Pulmonary artery endothelial cell (primary cell): ENCODE data around the gene COL6A1. TPM values are rescaled to one million over a fixed set of nuclear protein-coding genes. Genes with fewer than 3 reads are reported as not detected.

Experiments used
- DNase-seq: peaks from one replicate; pipeline ENCODE4 v3.0.0-alpha.2; 2011; ENCODE audit warnings: low read depth, low spot score
- total RNA-seq: library from RNA; depleted of rRNA; stranded (reverse); fragments of >200 nt; gene quantifications from 2 replicates; pipeline ENCODE4 v1.2.3, GENCODE V29; 2014

COL6A1 gene, protein sequence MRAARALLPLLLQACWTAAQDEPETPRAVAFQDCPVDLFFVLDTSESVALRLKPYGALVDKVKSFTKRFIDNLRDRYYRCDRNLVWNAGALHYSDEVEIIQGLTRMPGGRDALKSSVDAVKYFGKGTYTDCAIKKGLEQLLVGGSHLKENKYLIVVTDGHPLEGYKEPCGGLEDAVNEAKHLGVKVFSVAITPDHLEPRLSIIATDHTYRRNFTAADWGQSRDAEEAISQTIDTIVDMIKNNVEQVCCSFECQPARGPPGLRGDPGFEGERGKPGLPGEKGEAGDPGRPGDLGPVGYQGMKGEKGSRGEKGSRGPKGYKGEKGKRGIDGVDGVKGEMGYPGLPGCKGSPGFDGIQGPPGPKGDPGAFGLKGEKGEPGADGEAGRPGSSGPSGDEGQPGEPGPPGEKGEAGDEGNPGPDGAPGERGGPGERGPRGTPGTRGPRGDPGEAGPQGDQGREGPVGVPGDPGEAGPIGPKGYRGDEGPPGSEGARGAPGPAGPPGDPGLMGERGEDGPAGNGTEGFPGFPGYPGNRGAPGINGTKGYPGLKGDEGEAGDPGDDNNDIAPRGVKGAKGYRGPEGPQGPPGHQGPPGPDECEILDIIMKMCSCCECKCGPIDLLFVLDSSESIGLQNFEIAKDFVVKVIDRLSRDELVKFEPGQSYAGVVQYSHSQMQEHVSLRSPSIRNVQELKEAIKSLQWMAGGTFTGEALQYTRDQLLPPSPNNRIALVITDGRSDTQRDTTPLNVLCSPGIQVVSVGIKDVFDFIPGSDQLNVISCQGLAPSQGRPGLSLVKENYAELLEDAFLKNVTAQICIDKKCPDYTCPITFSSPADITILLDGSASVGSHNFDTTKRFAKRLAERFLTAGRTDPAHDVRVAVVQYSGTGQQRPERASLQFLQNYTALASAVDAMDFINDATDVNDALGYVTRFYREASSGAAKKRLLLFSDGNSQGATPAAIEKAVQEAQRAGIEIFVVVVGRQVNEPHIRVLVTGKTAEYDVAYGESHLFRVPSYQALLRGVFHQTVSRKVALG
- total RNA-seq, result 15.8 and 18.7 TPM in 2 replicates

DNA sequence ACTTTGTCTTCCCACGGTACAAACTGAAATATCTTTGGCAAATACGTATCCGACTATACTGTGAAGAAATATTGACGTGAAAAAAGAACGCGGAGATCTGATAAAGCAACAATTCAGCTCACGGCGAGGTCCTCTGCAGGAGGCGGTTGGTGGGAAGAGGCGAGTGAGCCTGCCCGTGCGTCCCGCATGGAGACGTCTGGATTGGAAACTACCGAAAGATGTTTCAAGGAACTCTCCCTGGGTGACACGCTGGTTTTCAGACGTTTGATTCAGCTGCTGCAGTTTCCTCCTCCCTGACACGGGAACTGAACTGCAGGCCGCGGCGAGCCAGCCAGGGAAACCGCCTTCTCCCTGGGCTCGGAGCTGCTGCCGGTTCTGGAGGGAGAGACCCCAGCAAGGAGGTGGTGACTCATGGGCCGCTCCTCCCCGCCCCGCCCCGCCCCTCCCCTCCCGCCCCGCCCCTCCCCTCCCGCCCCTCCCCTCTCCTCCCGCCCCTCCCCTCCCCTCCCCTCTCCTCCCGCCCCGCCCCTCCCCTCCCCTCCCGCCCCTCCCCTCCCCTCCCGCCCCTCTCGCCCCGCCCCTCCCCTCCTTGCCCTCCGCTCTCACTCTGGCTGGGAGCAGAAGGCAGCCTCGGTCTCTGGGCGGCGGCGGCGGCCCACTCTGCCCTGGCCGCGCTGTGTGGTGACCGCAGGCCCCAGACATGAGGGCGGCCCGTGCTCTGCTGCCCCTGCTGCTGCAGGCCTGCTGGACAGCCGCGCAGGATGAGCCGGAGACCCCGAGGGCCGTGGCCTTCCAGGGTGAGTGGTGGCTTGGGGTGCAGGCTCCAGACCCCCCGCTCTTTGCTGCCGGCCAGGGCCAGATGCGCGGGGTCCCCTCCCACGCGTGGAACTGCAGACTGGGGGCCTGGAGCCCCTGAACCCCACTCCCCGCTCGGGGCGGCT lies at the start of gene COL6A1:
Gene COL6A1, plus strand, starts transcription at position 620 of the 941 bp plus-strand sequence. Its CDS starts 81 bp downstream, at position 701.
- DNase-seq, result peak; percentile 43

DNA sequence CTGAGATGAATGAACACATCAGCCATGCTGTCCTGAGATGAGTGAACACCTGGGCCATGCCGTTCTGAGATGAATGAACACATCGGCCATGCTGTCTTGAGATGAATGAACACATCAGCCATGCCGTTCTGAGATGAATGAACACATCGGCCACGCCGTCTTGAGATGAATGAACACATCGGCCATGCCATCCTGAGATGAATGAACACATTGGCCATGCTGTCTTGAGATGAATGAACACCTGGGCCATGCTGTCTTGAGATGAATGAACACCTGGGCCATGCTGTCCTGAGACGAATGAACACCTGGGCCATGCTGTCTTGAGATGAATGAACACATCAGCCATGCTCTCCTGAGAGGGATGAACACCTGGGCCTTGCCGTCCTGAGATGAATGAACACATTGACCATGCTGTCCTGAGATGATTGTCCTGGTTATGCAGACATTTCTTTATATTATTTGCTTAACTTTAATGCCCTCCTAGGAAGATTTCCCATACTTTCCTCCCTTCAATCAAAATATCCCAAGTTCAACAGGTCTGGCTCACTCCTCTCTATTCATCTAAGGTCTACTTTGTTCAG lies 48.6 kb upstream of the COL6A1 start:
- no peak for DNase-seq

DNA sequence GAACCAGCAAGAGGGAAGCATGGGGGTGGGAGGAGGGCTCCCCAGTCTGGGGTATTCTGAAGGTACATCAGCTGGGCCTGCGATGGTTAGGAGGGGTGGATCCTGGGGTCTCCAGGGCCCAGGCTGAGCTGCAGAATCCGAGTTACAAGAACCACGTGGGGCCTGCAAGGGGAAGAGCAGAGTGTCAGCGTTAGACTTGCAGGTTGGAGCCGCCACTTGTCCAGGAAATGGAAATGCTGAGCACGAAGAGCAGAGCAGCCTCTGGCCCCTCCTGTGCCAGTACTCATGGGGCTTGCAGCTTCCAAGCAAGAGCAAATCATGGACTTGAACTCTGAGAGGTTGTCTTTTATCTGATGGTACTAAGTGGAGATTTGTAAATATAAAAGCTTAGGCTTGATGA lies 47.5 kb upstream of the COL6A1 start:
- DNase-seq, result no peak

DNA sequence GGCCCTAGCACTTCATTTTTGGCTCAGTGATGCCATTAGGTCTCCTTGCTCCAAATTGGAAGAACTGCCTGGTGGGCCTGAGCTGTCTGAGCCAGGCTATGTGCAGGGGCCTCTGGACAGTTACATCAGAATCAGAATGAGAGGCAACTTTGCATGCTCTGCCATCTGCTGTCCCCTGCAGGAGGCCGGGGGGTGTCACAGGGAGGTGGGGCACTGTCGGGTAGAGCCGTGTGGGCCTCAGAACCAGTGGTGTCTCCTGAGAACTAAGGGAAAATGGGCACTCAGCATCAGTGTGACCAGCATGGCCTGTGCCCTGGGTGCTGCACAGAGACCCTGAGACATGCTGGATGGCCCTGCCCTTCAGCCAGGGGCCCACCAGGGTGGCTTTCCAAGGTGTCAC lies 47.0 kb upstream of the COL6A1 start:
- DNase-seq, result no peak

DNA sequence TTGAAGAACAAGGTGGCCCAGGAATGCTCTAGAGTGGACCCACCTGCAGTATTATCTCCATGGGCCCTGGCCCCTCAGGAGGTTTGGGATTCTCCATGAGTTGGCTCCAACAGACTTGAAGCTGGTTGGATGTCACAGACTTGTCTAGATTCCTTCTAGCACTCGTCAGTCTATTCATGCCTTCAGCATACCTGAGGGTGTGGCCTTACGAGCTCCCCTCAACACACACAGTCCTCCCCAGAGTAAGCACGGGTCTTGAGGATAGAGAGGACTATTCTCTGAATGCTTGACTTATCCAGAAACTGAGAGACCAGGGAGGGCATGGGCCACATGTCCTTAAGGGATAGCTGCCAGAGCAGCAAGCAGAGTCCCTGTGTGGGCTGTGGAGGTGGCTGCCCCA lies 45.9 kb upstream of the COL6A1 start:
- no peak for DNase-seq

DNA sequence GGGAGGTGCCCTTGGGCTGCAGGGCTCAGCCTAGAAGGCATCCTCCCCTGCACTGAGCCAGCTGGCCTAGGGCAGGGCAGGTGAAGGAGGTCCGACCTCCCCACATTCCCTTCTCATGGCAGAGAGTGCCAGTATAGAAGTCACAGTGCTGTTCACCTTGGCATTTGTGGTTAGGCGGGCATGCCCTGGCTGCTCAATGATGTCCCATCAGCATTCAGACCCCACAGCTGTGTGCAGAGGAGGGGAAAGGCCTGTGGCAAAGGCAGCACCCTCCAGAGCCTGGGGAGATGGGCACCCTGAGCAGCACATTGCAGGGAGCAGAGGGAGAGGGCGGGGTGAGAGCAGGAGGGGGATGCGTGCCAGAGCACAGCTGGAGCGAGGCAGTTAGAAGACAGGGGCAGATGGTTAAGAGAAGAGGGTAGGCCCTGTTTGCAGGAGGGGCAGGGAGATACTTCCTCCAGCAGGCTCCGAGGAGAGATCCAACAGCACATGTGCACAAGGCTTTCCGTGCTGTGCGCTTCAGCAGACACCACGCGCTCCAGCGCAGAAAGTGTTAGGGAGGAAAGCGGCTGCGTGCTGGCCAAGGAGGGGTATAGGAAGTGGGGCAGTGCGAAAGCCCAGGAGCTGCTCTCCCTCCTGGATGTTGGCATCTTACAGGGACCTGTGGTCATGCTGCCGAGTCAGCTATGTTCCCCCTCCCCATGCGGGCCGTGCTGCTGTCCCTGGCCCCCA lies 43.7 kb upstream of the COL6A1 start:
- DNase-seq, result no peak

DNA sequence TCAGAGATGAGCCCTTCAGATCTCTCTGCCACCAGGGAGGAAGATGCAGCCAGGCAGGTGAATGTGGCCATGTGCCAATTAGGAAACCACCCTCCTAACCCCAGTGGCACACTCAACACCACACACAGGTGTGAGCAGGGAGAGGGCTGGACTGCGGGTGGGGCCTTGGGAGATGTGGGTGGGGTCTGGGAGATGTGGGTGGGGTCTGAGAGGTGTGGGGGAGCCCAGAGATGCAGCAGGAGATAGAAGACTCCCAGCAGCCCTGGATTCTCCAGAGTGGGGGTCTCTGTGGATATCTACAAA lies 43.2 kb upstream of the COL6A1 start:
- no peak for DNase-seq

DNA sequence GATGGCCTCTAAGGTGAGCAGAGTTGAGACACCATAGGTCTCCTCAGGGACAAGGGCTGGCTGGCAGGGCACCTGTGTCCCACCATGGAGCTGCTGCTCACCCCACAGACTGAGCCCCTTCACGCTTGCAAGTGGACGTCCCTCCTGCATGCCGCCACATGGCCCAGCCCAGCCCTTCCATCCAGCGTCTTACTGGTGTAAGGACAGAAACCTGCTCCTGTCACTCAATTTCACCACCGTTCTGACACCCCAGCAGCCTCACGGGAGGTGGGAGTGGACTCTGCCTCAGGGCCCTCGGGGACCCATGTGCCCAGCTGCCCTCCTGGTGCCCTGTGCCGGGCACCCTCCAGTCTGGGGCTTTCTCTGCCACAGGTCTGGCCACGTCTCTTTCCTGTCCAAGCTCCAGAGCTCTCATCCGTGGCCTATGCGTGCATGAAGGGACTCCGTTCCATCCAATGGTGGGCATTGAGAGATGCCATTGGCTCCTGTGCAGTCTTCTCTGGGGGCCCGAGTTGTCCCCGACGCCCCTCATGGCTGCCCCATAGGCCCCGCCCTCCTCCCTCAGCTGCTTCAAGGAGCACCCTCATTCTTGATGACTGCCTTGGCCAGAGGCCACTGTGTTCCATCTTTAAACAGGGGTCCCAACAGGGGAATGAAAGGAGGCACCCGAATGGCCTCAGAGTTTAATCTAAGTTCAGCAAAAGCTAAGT lies 42.6 kb upstream of the COL6A1 start:
- no peak for DNase-seq

DNA sequence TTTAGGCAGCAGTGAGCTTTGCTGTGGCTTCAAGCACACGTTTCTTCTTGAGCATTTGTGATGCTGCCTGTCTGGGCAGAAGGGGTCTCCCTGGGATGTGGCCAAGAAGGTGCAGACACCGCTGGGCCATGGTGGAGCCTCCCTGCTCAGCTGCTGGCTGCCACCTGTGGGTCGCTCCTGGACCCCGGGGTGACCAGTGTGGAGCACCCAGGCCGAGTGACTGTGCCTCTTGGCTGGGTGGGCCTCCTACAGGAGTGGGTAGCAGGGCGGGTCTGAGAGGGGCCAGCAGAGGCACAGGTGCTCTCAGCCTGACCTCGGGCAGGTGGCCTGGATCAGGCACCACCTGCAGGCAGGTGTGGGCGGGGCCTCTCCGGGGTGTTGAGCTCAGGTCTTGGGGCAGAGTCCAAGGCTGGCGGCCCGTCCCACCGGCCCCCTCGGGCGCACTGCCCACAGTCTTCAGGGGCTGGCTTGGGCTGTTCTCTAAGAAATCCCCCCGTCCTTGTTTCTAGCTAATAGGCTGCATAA lies 42.0 kb upstream of the COL6A1 start:
- DNase-seq, result no peak

DNA sequence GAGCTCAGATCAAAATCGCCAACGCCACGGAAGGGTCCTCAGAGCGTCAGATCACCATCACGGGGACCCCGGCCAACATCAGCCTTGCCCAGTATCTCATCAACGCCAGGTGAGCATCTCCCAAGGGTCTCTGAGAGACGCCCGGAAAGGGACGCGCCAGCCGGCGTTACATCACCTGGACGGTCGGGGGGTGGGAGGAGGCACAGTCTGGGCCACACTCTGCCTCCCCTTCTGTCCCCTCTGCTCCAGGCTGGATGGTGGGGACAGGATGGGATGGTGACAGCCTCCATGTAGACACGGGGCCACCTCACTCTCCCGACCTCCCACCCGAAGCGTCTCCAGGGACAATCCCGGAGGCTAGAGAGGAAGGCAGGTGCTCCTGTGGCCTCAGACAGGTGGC lies 41.5 kb upstream of the COL6A1 start:
- no peak for DNase-seq

DNA sequence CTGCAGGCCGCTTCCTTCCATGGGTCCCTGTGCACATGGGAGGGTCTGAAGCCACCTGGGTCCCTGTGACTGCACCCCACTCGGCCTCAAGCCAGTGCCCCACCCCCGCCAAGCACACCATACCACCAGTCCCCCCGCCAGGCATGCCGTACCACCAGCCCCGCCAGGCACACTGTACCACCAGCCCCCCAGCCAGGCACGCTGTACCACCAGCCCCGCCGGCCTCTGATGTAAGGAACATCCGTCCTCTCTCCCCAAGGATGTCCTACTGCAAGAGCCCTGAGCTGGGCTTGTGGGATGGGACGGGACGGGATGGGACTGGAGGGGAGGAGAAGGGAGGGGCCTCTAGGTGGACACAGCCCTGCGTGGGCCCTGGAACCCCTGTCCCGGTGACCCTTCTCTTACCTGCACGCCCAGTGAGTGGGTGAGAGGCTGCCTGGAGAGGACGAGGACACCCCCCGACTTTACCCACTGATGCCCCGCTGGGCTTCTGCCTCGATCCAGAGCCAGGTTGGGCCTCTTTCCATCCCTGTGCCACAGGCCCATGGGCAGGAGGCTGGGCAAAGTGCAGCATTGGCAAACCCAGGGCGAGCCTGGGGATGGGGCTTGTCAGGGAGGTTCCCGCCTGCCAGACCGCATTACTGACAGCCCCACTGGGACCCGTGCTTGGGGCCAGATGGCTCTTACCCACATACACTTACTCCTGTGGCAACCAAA lies 40.8 kb upstream of the COL6A1 start:
- DNase-seq, result no peak

DNA sequence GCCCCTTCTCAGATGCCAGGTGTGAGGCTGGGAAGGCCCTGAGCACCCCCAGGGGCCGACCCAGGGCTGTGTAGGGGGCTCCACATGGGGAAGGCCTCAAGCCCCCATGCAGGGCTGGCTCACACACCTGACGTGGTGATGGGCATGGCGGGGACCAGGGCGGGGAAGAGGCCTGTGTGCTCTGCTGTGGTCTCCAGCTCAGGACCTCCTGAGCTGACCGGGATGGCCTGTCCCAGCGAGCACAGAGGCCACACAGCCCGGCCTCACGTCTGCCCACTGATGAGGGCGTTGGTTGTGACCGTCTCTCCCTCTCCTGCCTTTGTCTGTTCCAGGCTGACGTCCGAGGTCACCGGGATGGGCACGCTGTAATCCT lies 40.2 kb upstream of the COL6A1 start:
- no peak for DNase-seq

DNA sequence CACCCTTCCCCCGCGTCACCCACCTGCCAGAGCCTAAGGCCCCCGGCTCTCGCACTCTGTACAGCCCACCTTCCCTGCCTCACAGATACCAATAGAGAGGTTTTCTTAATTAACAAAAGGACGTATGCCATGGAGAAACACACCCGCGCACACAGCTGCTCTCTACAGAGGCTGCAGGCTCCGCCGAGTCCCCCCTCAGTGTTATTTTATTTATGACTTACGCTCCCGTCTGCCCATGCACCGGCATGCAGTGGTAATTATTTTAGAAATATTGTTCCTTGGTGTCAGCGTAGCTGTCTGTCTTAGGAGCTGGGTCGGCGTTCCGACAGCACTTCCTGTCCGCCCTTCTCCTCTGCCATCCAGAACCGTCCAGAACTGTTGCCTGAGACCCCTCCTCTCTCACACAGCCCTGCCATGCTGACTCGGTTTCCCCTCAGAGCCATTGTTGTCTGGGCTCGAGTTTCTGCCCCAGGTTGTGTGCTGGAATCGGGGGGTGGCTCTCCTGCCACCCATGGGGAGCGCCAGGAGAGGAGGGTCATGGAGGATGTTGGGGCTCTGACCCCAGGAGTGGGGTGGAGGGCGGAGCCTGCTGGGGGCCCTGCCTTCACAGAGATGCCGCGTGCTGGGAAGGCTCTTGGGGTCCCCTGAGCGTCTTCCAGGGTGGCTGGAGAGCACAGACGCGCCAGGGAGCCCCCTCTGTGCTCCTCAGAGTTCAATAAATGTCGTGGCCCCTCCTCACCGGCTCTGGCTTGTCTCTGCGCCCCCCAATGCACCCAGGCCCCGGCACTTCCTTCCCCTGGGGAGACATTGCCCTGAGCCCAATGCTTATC lies 39.6 kb upstream of the COL6A1 start:
- DNase-seq, result no peak

DNA sequence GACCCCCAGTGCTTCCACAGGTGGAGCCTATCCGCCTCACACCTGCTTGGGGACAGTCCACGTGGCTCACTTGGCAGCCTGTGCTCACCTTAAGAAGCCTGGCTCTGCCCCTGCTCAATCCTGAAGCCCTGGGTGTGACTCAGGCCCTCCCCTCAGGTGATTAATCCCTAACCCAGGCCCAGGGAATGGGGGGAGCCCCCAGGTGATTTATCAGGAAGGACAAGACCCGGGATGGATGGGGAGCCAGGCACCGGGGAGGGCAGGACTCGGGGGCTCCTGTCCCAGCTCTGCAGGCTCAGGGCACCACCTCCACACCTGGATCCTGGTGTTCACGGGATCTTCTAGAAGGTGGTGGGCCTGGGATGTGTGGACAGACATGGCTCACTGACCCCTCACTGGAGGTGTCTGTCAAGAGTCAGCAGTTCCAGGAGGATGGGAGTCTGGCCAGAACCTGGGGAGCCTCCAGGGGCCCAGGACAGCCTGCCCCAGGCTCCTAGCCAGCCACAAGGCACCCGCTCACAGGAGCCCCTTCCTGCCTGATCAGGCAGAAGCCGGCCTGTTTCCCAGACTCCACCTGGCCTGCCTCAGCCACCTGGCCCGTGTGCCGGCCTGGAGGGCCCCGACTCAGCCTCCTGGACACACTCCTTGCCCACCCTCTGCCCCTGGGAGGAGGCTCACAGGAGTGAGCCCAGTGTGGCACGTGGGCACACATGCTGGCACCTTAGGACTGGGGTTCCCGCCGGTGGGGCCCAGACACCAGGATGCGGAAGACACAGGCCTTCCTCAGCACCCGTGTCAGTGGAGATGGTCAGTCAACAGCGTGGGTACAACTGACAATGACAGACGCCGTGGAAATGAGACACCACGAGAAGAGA lies 38.6 kb upstream of the COL6A1 start:
- no peak for DNase-seq

DNA sequence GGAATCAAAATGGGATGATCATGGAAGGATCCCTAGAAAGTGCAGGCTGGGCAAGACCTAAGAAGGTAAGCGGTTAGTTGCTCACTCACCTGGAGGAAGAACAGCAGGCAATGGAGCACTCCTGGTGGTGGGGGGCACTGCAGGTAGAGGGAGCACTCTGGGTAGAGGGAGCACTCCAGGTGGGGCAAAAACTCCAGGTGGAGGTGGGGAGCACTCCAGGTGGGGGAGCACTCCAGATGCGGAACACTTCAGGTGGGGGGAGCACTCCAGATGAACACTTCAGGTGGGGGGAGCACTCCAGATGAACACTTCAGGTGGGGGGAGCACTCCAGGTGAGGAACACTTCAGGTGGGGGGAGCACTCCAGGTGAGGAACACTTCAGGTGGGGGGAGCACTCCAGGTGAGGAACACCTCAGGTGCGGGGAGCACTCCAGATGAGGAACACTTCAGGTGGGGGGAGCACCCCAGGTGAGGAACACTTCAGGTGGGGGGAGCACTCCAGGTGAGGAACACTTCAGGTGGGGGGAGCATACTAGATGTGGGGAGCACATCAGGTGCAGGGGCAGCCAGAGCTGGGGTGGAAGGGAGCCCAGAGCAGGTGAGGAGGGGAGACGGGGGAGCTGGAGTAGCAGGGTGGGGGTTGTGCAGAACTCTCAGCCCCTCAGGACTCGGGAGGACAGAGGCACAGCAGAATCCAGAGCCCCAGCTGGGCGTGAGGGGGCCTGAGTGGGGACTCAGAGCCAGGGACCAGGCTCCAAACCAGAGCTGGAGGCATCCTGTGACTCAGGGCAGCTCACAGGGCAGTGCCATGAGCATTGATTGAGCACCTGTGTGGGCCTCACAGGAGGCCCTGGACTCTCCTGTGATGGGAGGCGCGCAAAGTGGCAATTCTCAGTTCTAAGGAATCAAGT lies 37.7 kb upstream of the COL6A1 start:
- DNase-seq, result no peak

DNA sequence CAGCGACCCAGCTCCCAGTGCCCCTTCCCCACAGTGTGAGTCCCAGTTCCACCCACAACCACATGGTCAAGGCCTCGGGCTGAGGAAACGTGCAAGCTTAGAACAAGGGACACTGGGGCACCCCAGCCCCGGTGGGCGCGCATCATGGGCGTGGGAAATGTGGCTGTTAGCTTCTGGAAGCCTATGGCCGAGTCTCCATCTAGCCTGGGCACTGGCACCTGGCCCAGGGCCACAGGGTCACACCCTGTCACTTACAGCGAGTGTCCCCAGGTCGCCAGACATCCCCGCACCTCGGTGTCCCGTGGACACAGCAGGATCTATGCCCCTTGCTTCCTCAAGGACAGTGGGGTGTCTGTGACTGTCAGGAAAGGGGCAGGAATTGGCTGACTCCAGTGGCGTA lies 37.0 kb upstream of the COL6A1 start:
- DNase-seq, result no peak
